HG03097 (cell line): ENCODE data around the gene LPCAT2.

ENCODE experiments used
- ATAC-seq: cut with Tn5 transposase; IDR thresholded peaks from one replicate; pipeline ENCODE4 v1.9.1; 2021; ENCODE audit not compliant: unreplicated experiment, low FRiP score

LPCAT2 gene

GRCh38 chr16:55479430-55480140, 29.3 kb upstream of the LPCAT2 start:
- ATAC-seq, result no peak

DNA sequence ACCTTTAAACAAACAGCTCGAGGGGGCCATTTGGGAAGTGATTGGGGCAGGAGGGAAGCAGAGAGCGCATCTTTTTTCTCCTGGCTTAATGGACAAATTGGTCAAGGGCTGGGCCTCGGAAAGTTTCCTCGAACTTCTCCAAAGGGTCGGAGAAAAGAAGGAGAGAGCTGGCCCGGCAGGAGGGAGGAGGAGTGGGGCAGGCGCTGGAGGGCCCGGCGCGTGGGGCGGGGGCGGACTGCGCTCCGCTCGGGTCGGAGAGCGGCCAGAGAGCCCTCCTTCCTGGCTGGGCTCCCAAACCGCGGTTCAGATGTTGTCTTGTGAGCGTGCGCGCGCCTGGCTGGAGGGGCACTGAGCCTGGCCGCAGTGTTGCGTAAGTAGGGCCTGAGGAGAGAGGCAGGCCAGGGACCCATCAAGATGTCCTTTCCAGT, 28.6 kb upstream of the LPCAT2 start:
- no peak for ATAC-seq

DNA sequence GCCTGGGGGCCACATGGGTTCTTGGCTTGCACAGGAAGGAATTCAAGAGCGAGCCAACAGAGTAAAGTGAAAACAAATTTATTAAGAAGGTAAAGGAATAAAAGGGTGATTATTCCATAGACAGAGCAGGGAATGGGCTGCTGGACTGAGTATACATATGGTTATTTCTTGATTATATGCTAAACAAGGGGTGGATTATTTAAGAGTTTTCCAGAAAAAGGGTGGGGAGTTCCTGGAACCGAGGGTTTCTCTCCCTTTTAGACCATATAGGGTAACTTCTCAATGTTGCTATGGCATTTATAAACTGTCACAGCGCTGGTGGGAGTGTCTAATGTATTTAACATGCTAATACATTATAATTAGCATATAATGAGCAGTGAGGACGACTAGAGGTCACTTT, 27.8 kb upstream of the LPCAT2 start:
- ATAC-seq, result no peak

DNA sequence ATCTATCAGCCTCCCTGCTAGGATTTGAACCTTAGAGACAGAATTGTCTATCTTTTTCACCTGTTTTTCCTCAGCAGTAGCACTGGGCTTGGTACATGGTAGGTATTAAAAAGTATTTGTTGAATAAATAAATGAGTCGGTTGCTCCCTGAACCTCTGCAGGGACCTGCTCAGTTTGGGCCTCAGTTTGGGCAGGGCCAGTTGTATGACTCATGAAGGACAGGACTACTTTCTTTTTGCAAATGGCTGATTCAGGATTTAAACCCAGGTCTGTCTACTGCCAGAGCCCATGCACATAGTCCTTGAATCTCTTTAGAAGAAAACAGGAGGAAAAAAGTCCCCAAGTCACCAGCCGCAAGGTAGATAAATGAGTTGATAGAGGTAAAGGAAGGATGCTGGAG, 26.8 kb upstream of the LPCAT2 start:
- ATAC-seq, result no peak

DNA sequence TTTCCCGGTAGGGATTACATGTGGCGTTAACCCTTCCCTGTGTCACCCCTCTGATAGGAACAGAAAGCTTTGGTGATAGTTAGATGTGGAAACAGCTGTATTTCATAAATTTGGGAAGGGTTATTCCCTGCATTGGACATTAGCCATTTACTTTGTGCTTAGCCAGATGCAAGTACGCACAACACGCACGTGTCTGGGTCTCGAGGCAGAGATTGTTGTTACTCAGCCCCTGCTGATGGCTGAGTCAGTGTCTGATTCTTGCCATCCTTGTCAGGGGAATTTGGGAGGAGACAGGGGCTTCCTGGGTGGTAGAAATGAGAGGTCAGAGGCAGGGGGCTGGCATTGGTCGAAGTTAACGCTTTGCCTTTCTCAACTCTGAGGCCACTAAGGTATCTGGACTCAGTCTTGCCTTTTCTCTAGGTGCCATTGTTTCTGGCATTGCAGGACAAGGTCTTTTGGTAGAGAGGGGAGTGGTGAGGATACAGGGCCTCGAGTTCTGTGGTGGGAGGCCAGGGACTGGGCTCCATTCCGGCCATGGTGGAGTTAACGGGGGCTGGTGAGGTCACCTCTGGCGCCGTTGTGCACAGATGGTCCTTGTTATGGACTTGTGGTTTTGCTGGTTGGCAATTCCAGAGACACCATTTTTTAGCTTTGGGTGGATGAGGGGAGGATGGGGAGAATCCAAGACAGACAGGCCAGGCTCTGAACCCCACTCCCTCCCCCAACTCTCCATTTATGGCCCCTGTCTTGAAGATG, 21.6 kb upstream of the LPCAT2 start:
- no peak for ATAC-seq

GRCh38 chr16:55488306-55488705, 20.6 kb upstream of the LPCAT2 start:
- no peak for ATAC-seq

- ATAC-seq, result no peak
Measured at GRCh38 chr16:55489119-55489955, 19.5 kb upstream of the LPCAT2 start.

- no peak for ATAC-seq
Measured at GRCh38 chr16:55489956-55490265, 19.0 kb upstream of the LPCAT2 start.

DNA sequence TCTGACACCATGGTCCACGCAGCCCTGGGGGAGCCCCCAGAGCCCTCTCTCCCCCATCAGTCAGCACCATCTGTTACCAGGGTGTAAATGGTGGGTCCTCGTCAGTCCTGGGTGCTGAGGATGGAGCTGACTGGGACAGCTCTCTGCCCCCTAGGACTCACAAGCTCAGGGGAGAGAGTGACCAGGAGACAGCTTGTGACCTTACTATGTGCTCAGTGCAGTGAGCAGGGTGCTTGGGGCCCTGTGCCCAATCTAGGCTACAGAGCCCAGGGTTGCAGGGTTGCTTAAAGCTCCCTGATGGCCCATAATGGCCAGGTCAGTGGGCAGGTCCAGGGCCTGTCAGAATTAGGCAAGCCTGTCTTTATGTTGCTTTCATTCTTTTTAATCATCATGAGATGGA, 18.6 kb upstream of the LPCAT2 start:
- ATAC-seq, result no peak

- ATAC-seq, result no peak
Measured at GRCh38 chr16:55491691-55492090, 17.2 kb upstream of the LPCAT2 start.

DNA sequence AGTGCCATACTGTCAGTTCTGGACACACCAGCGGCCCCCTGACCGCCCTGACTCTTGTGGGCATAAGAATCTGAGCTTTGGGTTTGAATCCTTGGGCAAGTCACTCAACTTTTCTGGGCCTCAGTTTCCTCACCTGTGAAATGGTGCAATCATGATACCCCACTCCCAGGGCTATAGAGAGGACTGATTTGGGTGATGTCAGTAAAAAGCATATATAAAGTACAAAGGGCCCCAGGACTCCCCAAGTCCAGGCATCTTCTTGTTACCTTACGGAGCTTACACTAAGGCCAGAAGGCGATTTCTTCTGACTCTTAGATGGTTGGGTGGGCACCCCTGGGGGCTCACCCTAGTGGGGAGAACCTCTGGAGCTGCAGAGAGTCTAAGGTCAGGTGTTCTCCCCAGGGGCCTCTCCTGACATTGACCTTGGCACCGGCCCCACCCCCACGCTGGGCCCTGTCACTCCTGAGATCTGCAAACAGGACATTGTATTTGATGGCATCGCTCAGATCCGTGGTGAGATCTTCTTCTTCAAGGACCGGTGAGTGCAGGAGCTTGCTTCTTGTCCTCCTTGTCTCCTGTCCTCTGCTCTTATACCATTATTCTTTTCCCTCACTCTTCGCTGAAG, 16.0 kb upstream of the LPCAT2 start:
- no peak for ATAC-seq

GRCh38 chr16:55494994-55495421, 13.9 kb upstream of the LPCAT2 start:
- ATAC-seq, result no peak

- ATAC-seq, result no peak
Measured at GRCh38 chr16:55495616-55496289, 13.1 kb upstream of the LPCAT2 start.

DNA sequence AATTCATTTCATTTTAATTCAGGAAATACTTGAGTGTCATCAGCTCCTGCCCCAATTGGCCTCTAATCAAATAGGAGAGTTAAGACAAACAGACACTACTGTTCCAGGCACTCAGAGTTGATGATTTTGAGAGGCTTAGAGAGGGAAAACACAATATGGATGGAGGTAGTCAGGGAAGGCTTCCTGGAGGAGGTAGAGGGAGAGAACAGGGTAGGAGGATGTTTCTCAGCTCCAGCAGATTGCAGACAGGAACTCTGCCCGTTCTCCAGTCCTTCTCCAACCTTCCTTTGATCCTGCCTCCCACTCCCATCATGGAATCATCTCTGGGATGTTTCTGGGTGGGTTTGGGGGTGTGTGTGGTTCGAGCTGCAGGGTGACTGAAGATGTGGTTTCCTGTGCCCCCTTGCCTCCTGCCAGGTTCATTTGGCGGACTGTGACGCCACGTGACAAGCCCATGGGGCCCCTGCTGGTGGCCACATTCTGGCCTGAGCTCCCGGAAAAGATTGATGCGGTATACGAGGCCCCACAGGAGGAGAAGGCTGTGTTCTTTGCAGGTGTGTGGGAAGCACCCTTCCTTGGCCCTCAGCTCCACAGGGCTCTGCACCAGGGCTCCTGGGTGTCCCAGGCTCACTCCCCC, 12.2 kb upstream of the LPCAT2 start:
- no peak for ATAC-seq

DNA sequence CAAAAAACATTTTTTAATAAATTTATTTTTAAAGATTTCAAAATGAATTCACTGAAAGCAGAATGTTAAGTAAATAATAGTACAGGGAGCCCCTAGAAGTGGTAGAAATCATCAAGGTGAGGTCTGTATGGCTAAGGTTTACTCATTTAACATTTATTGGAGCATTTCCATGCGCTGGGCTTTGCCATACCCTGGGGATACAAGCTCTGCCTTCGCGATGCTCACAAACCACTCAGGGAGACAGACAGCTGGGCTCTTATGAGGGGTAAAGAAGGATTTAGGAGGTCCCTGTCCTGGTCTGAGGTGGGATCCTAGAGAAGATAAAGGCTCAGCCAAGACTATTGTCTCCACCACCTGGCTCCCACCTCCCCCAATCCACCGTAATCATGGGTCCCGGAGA, 11.3 kb upstream of the LPCAT2 start:
- no peak for ATAC-seq

DNA sequence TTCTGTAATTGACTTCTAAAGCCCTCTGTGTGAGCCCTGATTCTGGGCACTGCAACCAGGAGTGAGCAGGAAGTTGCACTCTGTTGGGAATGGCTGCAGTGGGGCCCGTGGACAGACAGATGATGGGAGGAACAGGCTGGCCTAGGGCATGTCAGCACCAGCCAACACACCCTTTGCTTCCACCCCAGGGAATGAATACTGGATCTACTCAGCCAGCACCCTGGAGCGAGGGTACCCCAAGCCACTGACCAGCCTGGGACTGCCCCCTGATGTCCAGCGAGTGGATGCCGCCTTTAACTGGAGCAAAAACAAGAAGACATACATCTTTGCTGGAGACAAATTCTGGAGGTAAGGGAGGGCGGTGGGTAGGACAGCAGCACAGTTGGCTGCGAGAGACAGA, 10.8 kb upstream of the LPCAT2 start:
- ATAC-seq, result no peak

GRCh38 chr16:55499281-55499680, 9.6 kb upstream of the LPCAT2 start:
- no peak for ATAC-seq

DNA sequence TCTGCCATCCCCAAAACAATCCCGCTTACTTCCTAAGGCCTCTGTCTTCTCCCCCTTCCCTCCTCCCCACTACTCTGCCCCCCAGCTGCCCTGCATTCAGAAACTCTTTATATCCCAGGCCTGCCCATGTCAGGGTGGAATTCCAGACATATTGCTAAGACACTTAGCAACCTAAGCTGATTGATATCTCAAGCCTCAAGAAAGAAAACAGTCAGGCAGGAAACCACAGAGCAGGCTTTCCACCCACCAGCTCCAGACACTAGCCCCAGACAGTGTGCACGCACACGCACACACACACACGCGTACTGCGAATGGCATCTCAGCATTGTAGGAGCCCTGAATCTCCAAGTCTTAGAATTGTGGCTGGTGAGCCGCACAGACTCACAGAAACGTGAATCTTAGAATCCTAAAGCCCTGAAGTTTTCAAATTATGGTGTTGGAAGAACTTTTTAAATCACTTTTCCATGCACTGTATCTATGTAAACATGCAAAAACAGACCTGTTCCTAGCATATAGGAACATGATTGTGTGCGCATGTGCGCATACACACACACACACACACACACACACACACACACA, 8.8 kb upstream of the LPCAT2 start:
- no peak for ATAC-seq

GRCh38 chr16:55500530-55501011, 8.3 kb upstream of the LPCAT2 start:
- ATAC-seq, result no peak
